HepG2 (cell line): ENCODE measurements around the gene SLC25A1. TPM values are rescaled to one million over a fixed set of nuclear protein-coding genes. Genes with fewer than 3 reads are reported as not detected.

Experiments used
- ATAC-seq: fragments of 200-7000 bp; cut with Tn5 transposase; 3 replicates; pipeline ENCODE4 v1.9.1; 2020; ENCODE audit warnings: mild to moderate bottlenecking, moderate library complexity
- BruUV-seq: library from RNA; stranded (reverse); fragments of 400-500 nt; replicated peaks from 2 replicates; lab custom pipeline; 2021; lab: Mats Ljungman, UMichigan
- CTCF ChIA-PET: fragments of 300-600 bp; formaldehyde crosslinking; extraction: SDS; loops from one replicate; lab custom pipeline; 2021; ENCODE audit warnings: low total read pairs, inconsistent platforms, low intra/inter-chr PET ratio; lab: Yijun Ruan, JAX
- POLR2A ChIA-PET: fragments of 350-600 bp; sonication (Branson Sonifier 250); formaldehyde crosslinking; loops from one replicate; lab custom pipeline; 2020; ENCODE audit warnings: antibody characterized with exemption, inconsistent platforms; lab: Yijun Ruan, JAX
- DNase-seq: peaks from one replicate; pipeline ENCODE4 v3.0.0-alpha.2; 2015; ENCODE audit warnings: low spot score
- FAIRE-seq: peaks from 3 replicates; lab custom pipeline; 2011; peaks lifted over from hg19 to GRCh38; lab: Jason Lieb, UNC
- H2AFZ ChIP-seq: one replicate; pipeline ENCODE4 v1.6.1; 2011; ENCODE audit warnings: low read length, inconsistent platforms
- H3K27ac ChIP-seq: fragments of 300-600 bp; 3 replicates; pipeline ENCODE4 v1.8.0; 2011; ENCODE audit warnings: mixed run types, mild to moderate bottlenecking, mixed read lengths, low read length, inconsistent platforms; ENCODE audit not compliant: insufficient read depth; ENCODE audit errors: extremely low read length
- H3K27me3 ChIP-seq, 2 experiments: fragments of 200-600 bp in 1 of 2; 2 replicates in 1 of 2; 3 replicates in 1 of 2; pipeline versions ENCODE4 v1.6.0 to v1.8.0; 2011; ENCODE audit warnings: low read length in 2 of 2, mild to moderate bottlenecking in 2 of 2, moderate library complexity in 2 of 2, inconsistent platforms in 1 of 2; ENCODE audit not compliant: insufficient read depth in 2 of 2, control insufficient read depth in 1 of 2
- H3K36me3 ChIP-seq, 2 experiments: fragments of 200-600 bp in 1 of 2; replicated peaks in 1 of 2; 2 replicates in 1 of 2; 3 replicates in 1 of 2; pipeline versions ENCODE4 v1.5.1 to v1.8.0; 2011; ENCODE audit warnings: low read length in 2 of 2, inconsistent platforms in 1 of 2; ENCODE audit not compliant: insufficient read depth in 2 of 2, control insufficient read depth in 1 of 2
- H3K4me1 ChIP-seq: 2 replicates; pipeline ENCODE4 v1.5.1; 2012; ENCODE audit warnings: low read length, inconsistent platforms; ENCODE audit not compliant: insufficient read depth
- H3K4me2 ChIP-seq: 2 replicates; pipeline ENCODE4 v1.6.0; 2011; ENCODE audit warnings: low read depth, low read length, inconsistent platforms
- H3K4me3 ChIP-seq, 3 experiments: fragments of 200-600 bp in 1 of 3; sonication (generic), shearing (Covaris generic) in 1 of 3; replicated peaks in 1 of 3; 2 replicates each; pipeline ENCODE4 v1.5.1; 2011 to 2016; ENCODE audit warnings: low read length in 3 of 3, inconsistent platforms in 2 of 3, low read depth in 2 of 3, mild to moderate bottlenecking in 2 of 3, control low read depth in 1 of 3, mixed read lengths in 1 of 3; ENCODE audit not compliant: insufficient read depth in 1 of 3
- H3K79me2 ChIP-seq: one replicate; pipeline ENCODE4 v1.6.1; 2011; ENCODE audit warnings: low read length, inconsistent platforms; ENCODE audit not compliant: insufficient read depth
- H3K9ac ChIP-seq: 2 replicates; pipeline ENCODE4 v1.6.0; 2011; ENCODE audit warnings: mild to moderate bottlenecking, low read depth, low read length, inconsistent platforms; ENCODE audit not compliant: insufficient read depth
- H3K9me3 ChIP-seq: 2 replicates; pipeline ENCODE4 v1.5.1; 2012; ENCODE audit warnings: mild to moderate bottlenecking, low read length
- H4K20me1 ChIP-seq: 2 replicates; pipeline ENCODE4 v1.6.0; 2011; ENCODE audit warnings: inconsistent platforms, mild to moderate bottlenecking, low read length, moderate library complexity; ENCODE audit not compliant: insufficient read depth
- ATF2 ChIP-seq: sonication (generic); formaldehyde crosslinking; IDR thresholded peaks from 2 replicates; pipeline ENCODE4 v1.4.0; 2020; ENCODE audit warnings: missing genetic modification reagents
- BRCA1 ChIP-seq: sonication (generic); formaldehyde crosslinking; IDR thresholded peaks from 2 replicates; pipeline ENCODE4 v1.4.0; 2020; ENCODE audit warnings: missing genetic modification reagents
- CSRNP1 ChIP-seq: sonication (generic); formaldehyde crosslinking; IDR thresholded peaks from 2 replicates; pipeline ENCODE4 v1.8.1; 2023; ENCODE audit warnings: mild to moderate bottlenecking, missing genetic modification reagents
- HHEX ChIP-seq: IDR thresholded peaks from 2 replicates; pipeline ENCODE4 v1.6.1; 2016; ENCODE audit warnings: control low read depth
- IRF9 ChIP-seq: sonication (generic); formaldehyde crosslinking; IDR thresholded peaks from 2 replicates; pipeline ENCODE4 v1.8.0; 2022; ENCODE audit warnings: missing genetic modification reagents, mild to moderate bottlenecking, borderline replicate concordance
- KLF12 ChIP-seq: sonication (generic); formaldehyde crosslinking; IDR thresholded peaks from 2 replicates; pipeline ENCODE4 v1.4.0; 2020; ENCODE audit warnings: missing genetic modification reagents, borderline replicate concordance
- KMT2A ChIP-seq: sonication (generic); formaldehyde crosslinking; IDR thresholded peaks from 2 replicates; pipeline ENCODE4 v1.4.0; 2020; ENCODE audit warnings: missing genetic modification reagents
- MED8 ChIP-seq: sonication (generic); formaldehyde crosslinking; IDR thresholded peaks from 2 replicates; pipeline ENCODE4 v1.8.1; 2023; ENCODE audit warnings: mild to moderate bottlenecking, missing genetic modification reagents; ENCODE audit not compliant: insufficient replicate concordance
- SMC3 ChIP-seq: IDR thresholded peaks from 2 replicates; pipeline ENCODE4 v1.6.1; 2011; ENCODE audit warnings: low read length, improper control_type of control experiment
- TARDBP ChIP-seq: sonication (generic); formaldehyde crosslinking; IDR thresholded peaks from 2 replicates; pipeline ENCODE4 v1.8.0; 2022; ENCODE audit warnings: mild to moderate bottlenecking, missing genetic modification reagents
- TRAFD1 ChIP-seq: sonication (generic); formaldehyde crosslinking; IDR thresholded peaks from 2 replicates; pipeline ENCODE4 v1.5.1; 2020; ENCODE audit warnings: missing genetic modification reagents, mild to moderate bottlenecking, borderline replicate concordance
- ZMAT5 ChIP-seq: sonication (generic); formaldehyde crosslinking; IDR thresholded peaks from 2 replicates; pipeline ENCODE4 v1.5.0; 2020; ENCODE audit warnings: mild to moderate bottlenecking, low read depth, missing genetic modification reagents, borderline replicate concordance
- ZNF724P ChIP-seq: sonication (generic); formaldehyde crosslinking; IDR thresholded peaks from 2 replicates; pipeline ENCODE4 v1.8.0; 2022; ENCODE audit warnings: missing genetic modification reagents, borderline replicate concordance
- ZNF784 ChIP-seq: sonication (generic); formaldehyde crosslinking; IDR thresholded peaks from 2 replicates; pipeline ENCODE4 v1.5.1; 2020; ENCODE audit warnings: missing genetic modification reagents, mild to moderate bottlenecking, borderline replicate concordance
- WGBS: methylation state at CpG from one replicate; pipeline ENCODE4 v1.1.6; 2017; ENCODE audit warnings: low lambda C conversion rate; 5-methylcytosine and 5-hydroxymethylcytosine counted together
- in situ Hi-C: cut with HindIII; loops from 2 replicates; pipeline ENCODE4 v1.10.0; 2017; ENCODE audit warnings: low pct_unique_long_range_greater_than_20kb; ENCODE audit not compliant: extremely low pct_ligation_motif_present
- intact Hi-C: fragments of 100-400 bp; cut with micrococcal nuclease; formaldehyde crosslinking; loops from one replicate; pipeline ENCODE4 v1.10.0; 2022; ENCODE audit not compliant: unreplicated experiment
- polyA plus RNA-seq, 8 experiments: library from polyadenylated mRNA; depleted of rRNA in 3 of 8; stranded (reverse) in 7 of 8; unstranded in 1 of 8; fragments of >200 nt; fragmentation: Illumina TruSeq in 4 of 8; extraction: Trizol in 4 of 8; gene quantifications; 2 replicates each; pipeline versions ENCODE4 v1.2.1 to v1.2.3, GENCODE V29; 2011 to 2016; ENCODE audit warnings: low read depth in 4 of 8, missing spikeins in 1 of 8, mixed read lengths in 1 of 8; ENCODE audit not compliant: insufficient read depth in 1 of 8
- total RNA-seq, 5 experiments: library from RNA; depleted of rRNA; stranded (reverse); fragments of >200 nt; fragmentation: Illumina TruSeq; extraction: Trizol; gene quantifications; 2 replicates each; pipeline ENCODE4 v1.2.3, GENCODE V29; 2016; ENCODE audit warnings: low read depth in 1 of 5

Gene SLC25A1
- total and polyA plus RNA-seq, 2 of the 13 experiments (the other 11 are each of a cell fraction or from before 2014, with no cell fraction given), result 49.4 to 161 TPM

- TF ChIP-seq CSRNP1 (CRISPR knock-in tag), result no peak
- TF ChIP-seq KMT2A (CRISPR knock-in tag), result no peak
- no peak for TF ChIP-seq KLF12
- TF ChIP-seq, all 625 proteins: peak for 0
These were observed 35.5 kb upstream of the SLC25A1 start (continued) for GRCh38 chr22:19214078-19214473.

GRCh38 chr22:19213442-19214077, 35.0 kb upstream of the SLC25A1 start:
- intact Hi-C loops (no loop called here), in situ Hi-C loops (no loop called here)
- WGBS, result 81% methylated on average over 9 of the region's 9 CpGs
- Histone ChIP-seq H2AFZ (no peak overlapping the region), H3K9me3 (no peaks in the 10 kb centered on the region), H3K4me2 (no peak overlapping the region), H3K4me1 (peaks cover 18% of the 10 kb centered on the region), H3K36me3 (peaks cover 4 to 17% of the 10 kb centered on the region in 2 experiments; a peak in 4 of 5 replicates), H4K20me1 (no peaks in the 10 kb centered on the region), H3K27ac (no peak overlapping the region), H3K9ac (no peak overlapping the region), H3K79me2 (no peaks in the 10 kb centered on the region), H3K27me3 (no peaks in the 10 kb centered on the region), H3K4me3 (no peak overlapping the region)
- FAIRE-seq, result no peak
- no peak for DNase-seq
- ATAC-seq, result no peak
- ChIA-PET POLR2A (no interaction called here), CTCF (no interaction called here)
- BruUV-seq, result no TSS peak
- no peak for TF ChIP-seq ZNF784
- TF ChIP-seq ZMAT5, result no peak
- TF ChIP-seq TARDBP, result no peak
- no peak for TF ChIP-seq IRF9 (CRISPR knock-in tag)
- no peak for TF ChIP-seq TRAFD1
- no peak for TF ChIP-seq ZNF724P (CRISPR knock-in tag)
- TF ChIP-seq BRCA1, result no peak
- TF ChIP-seq ATF2 (CRISPR knock-in tag), result no peak
- no peak for TF ChIP-seq SMC3
- no peak for TF ChIP-seq HHEX (CRISPR knock-in tag)
- no peak for TF ChIP-seq MED8
